H1 (cell line): ENCODE measurements around the gene KRT32. TPM values are rescaled to one million over a fixed set of nuclear protein-coding genes. Genes with fewer than 3 reads are reported as not detected.

Source experiments
- CTCF ChIA-PET: fragments of 300-600 bp; sonication (Branson Sonifier 250); formaldehyde crosslinking; loops from one replicate; lab custom pipeline; 2021; ENCODE audit not compliant: partially characterized antibody; lab: Charles Lee
- POLR2A ChIA-PET: fragments of 300-600 bp; sonication (Branson Sonifier 250); formaldehyde crosslinking; loops from one replicate; lab custom pipeline; 2021; ENCODE audit warnings: inconsistent platforms; ENCODE audit not compliant: partially characterized antibody; lab: Charles Lee
- DNase-seq, 2 experiments: peaks; one replicate each; pipeline versions ENCODE4 v3.0.0 to v3.0.0-alpha.2; 2010 to 2022; ENCODE audit warnings: low spot score in 2 of 2, low read depth in 1 of 2, mixed read lengths in 1 of 2
- FAIRE-seq: peaks from 2 replicates; lab custom pipeline; 2011; peaks lifted over from hg19 to GRCh38; lab: Jason Lieb, UNC
- H2AFZ ChIP-seq: 2 replicates; pipeline ENCODE4 v1.8.1; 2012; ENCODE audit warnings: low read length, inconsistent platforms
- H2AK5ac ChIP-seq: 2 replicates; pipeline ENCODE4 v1.6.1; 2013; ENCODE audit warnings: low read depth, low read length
- H2BK120ac ChIP-seq: replicated peaks from 2 replicates; pipeline ENCODE3; 2013; ENCODE audit warnings: low read depth, low read length, inconsistent platforms
- H2BK12ac ChIP-seq: 2 replicates; pipeline ENCODE4 v1.6.1; 2013; ENCODE audit warnings: low read depth, low read length
- H2BK15ac ChIP-seq: 2 replicates; pipeline ENCODE4 v1.6.1; 2013; ENCODE audit warnings: low read length
- H2BK20ac ChIP-seq: 2 replicates; pipeline ENCODE4 v1.6.1; 2013; ENCODE audit warnings: low read length
- H2BK5ac ChIP-seq: 2 replicates; pipeline ENCODE4 v1.6.1; 2013; ENCODE audit warnings: low read depth, low read length
- H3K14ac ChIP-seq: 2 replicates; pipeline ENCODE4 v1.6.1; 2013; ENCODE audit warnings: inconsistent platforms; ENCODE audit not compliant: insufficient read length
- H3K18ac ChIP-seq: 2 replicates; pipeline ENCODE4 v1.6.1; 2013; ENCODE audit warnings: low read length; ENCODE audit errors: extremely low read depth
- H3K23ac ChIP-seq: 2 replicates; pipeline ENCODE4 v1.6.1; 2013; ENCODE audit warnings: inconsistent platforms; ENCODE audit not compliant: insufficient read length
- H3K23me2 ChIP-seq: 2 replicates; pipeline ENCODE4 v1.6.1; 2013; ENCODE audit warnings: low read depth, low read length
- H3K27ac ChIP-seq: 2 replicates; pipeline ENCODE4 v1.6.1; 2011; ENCODE audit warnings: low read depth, low read length, inconsistent platforms
- H3K27me3 ChIP-seq, 4 experiments: replicated peaks in 1 of 4; 1 replicate in 1 of 4; 2 replicates in 3 of 4; pipeline versions ENCODE4 v1.6.1 to v1.8.1; 2011 to 2013; ENCODE audit warnings: low read length in 3 of 4, mild to moderate bottlenecking in 3 of 4, inconsistent platforms in 2 of 4, mixed read lengths in 2 of 4, moderate library complexity in 1 of 4; ENCODE audit not compliant: control insufficient read depth in 3 of 4, insufficient read depth in 3 of 4; ENCODE audit errors: extremely low read depth in 1 of 4
- H3K36me3 ChIP-seq, 4 experiments: 2 replicates each; pipeline versions ENCODE4 v1.6.1 to v1.8.1; 2011 to 2013; ENCODE audit warnings: mild to moderate bottlenecking in 4 of 4, low read length in 3 of 4, moderate library complexity in 2 of 4, control low read depth in 1 of 4, inconsistent platforms in 1 of 4; ENCODE audit not compliant: insufficient read depth in 4 of 4, control insufficient read depth in 2 of 4
- H3K4ac ChIP-seq: replicated peaks from 2 replicates; pipeline ENCODE3; 2013; ENCODE audit warnings: low read length, low read depth, mixed read lengths, inconsistent platforms; ENCODE audit not compliant: insufficient read length
- H3K4me1 ChIP-seq, 4 experiments: replicated peaks in 1 of 4; 1 replicate in 1 of 4; 2 replicates in 3 of 4; pipeline versions ENCODE4 v1.6.1 to v1.8.1; 2011 to 2013; ENCODE audit warnings: low read length in 3 of 4, inconsistent platforms in 2 of 4, mixed read lengths in 1 of 4; ENCODE audit not compliant: insufficient read depth in 4 of 4, control insufficient read depth in 3 of 4
- H3K4me2 ChIP-seq, 2 experiments: 2 replicates each; pipeline versions ENCODE4 v1.6.1 to v1.8.1; 2011 to 2013; ENCODE audit warnings: low read depth in 2 of 2, low read length in 2 of 2, control low read depth in 1 of 2, inconsistent platforms in 1 of 2, mild to moderate bottlenecking in 1 of 2; ENCODE audit not compliant: insufficient read depth in 1 of 2
- H3K4me3 ChIP-seq, 4 experiments: fragments of 200-600, 300-600 bp in 1 of 4; sonication (generic), shearing (Covaris generic), sonication (Bioruptor Twin) in 1 of 4; 2 replicates each; pipeline versions ENCODE4 v1.5.1 to v1.8.1; 2011 to 2016; ENCODE audit warnings: low read length in 4 of 4, low read depth in 3 of 4, control low read depth in 2 of 4, inconsistent platforms in 2 of 4, mild to moderate bottlenecking in 2 of 4, mixed read lengths in 1 of 4, moderate library complexity in 1 of 4; ENCODE audit not compliant: insufficient read depth in 2 of 4; ENCODE audit errors: extremely low read depth in 1 of 4
- H3K56ac ChIP-seq: replicated peaks from 2 replicates; pipeline ENCODE3; 2013; ENCODE audit warnings: low read depth, mild to moderate bottlenecking, mixed read lengths, low read length, inconsistent platforms; ENCODE audit not compliant: insufficient read length
- H3K79me1 ChIP-seq: 2 replicates; pipeline ENCODE4 v1.6.1; 2013; ENCODE audit warnings: low read depth, low read length, control low read depth
- H3K79me2 ChIP-seq, 2 experiments: 2 replicates each; pipeline versions ENCODE4 v1.6.1 to v1.8.1; 2012 to 2013; ENCODE audit warnings: low read length in 2 of 2, mild to moderate bottlenecking in 2 of 2, inconsistent platforms in 1 of 2; ENCODE audit not compliant: insufficient read depth in 2 of 2, control insufficient read depth in 1 of 2
- H3K9ac ChIP-seq, 4 experiments: replicated peaks in 1 of 4; 1 replicate in 1 of 4; 2 replicates in 3 of 4; pipeline versions ENCODE4 v1.6.1 to v1.8.1; 2011 to 2013; ENCODE audit warnings: low read depth in 3 of 4, low read length in 3 of 4, control low read depth in 2 of 4, mild to moderate bottlenecking in 2 of 4, moderate library complexity in 2 of 4, inconsistent platforms in 1 of 4; ENCODE audit errors: extremely low read depth in 1 of 4
- H3K9me3 ChIP-seq, 2 experiments: 2 replicates each; pipeline versions ENCODE4 v1.6.1 to v1.8.1; 2012 to 2013; ENCODE audit warnings: mild to moderate bottlenecking in 2 of 2, moderate library complexity in 2 of 2, control low read depth in 1 of 2, inconsistent platforms in 1 of 2, low read depth in 1 of 2, low read length in 1 of 2, mixed read lengths in 1 of 2; ENCODE audit not compliant: insufficient read depth in 2 of 2
- H4K20me1 ChIP-seq, 2 experiments: replicated peaks in 1 of 2; 2 replicates each; pipeline versions ENCODE3 to v1.8.1; 2011 to 2013; ENCODE audit warnings: inconsistent platforms in 2 of 2, low read length in 2 of 2, mild to moderate bottlenecking in 1 of 2; ENCODE audit not compliant: insufficient read depth in 2 of 2, control insufficient read depth in 1 of 2
- H4K5ac ChIP-seq: 2 replicates; pipeline ENCODE4 v1.6.1; 2013; ENCODE audit warnings: low read length, low read depth, mixed read lengths, inconsistent platforms; ENCODE audit not compliant: insufficient read length
- H4K8ac ChIP-seq: 2 replicates; pipeline ENCODE4 v1.8.0; 2013; ENCODE audit warnings: mild to moderate bottlenecking, moderate library complexity, low read length, inconsistent platforms; ENCODE audit not compliant: insufficient read depth; ENCODE audit errors: extremely low read depth
- H4K91ac ChIP-seq: replicated peaks from 2 replicates; pipeline ENCODE3; 2013; ENCODE audit warnings: low read length, mixed read lengths, inconsistent platforms; ENCODE audit not compliant: insufficient read length
- POLR2AphosphoS5 ChIP-seq: IDR thresholded peaks from 2 replicates; pipeline ENCODE4 v1.6.1; 2011; ENCODE audit warnings: low read depth, low read length
- RNF2 ChIP-seq: fragments of 200-900, 300-1000 bp; sonication (generic); IDR thresholded peaks from 2 replicates; pipeline ENCODE4 v1.7.1; 2016; ENCODE audit warnings: borderline replicate concordance, low read depth, mild to moderate bottlenecking, antibody characterized with exemption, low read length; ENCODE audit not compliant: poor library complexity, severe bottlenecking; ENCODE audit errors: missing control alignments
- WGBS, 2 experiments: shearing (Covaris generic) in 1 of 2; methylation state at CpG; one replicate each; pipeline versions ENCODE4 v1.1.6 to v1.1.7; 2013 to 2015; ENCODE audit warnings: low lambda C conversion rate in 2 of 2, mixed read lengths in 2 of 2, inconsistent platforms in 1 of 2, low coverage in 1 of 2, missing lambda C conversion rate in 1 of 2; ENCODE audit not compliant: insufficient replicate concordance in 2 of 2, insufficient coverage in 1 of 2, insufficient read length in 1 of 2; ENCODE audit errors: extremely low coverage in 1 of 2, missing lambda C conversion rate in 1 of 2; 5-methylcytosine and 5-hydroxymethylcytosine counted together
- polyA plus RNA-seq, 7 experiments: library from polyadenylated mRNA; depleted of rRNA in 3 of 7; stranded (reverse) in 5 of 7; unstranded in 2 of 7; fragments of >200 nt in 5 of 7; fragments of 200-250 nt in 2 of 7; gene quantifications; 1 replicate in 5 of 7; 2 replicates in 1 of 7; 4 replicates in 1 of 7; pipeline versions ENCODE4 v1.2.1 to v1.2.3, GENCODE V29; 2011 to 2013; ENCODE audit warnings: missing spikeins in 2 of 7, mixed read lengths in 2 of 7
- total RNA-seq: library from RNA; stranded (reverse); fragmentation: NEBNext Ultra II Directional; extraction: Animal tissue kit (Norgen Biotek cat#: 25700); gene quantifications from 2 replicates; pipeline ENCODE4 v1.2.1, GENCODE V29; 2021

The KRT32 gene
- total and polyA plus RNA-seq, 2 of the 8 experiments (the other 6 are each of a cell fraction or from before 2014, with no cell fraction given), result not detected

DNA sequence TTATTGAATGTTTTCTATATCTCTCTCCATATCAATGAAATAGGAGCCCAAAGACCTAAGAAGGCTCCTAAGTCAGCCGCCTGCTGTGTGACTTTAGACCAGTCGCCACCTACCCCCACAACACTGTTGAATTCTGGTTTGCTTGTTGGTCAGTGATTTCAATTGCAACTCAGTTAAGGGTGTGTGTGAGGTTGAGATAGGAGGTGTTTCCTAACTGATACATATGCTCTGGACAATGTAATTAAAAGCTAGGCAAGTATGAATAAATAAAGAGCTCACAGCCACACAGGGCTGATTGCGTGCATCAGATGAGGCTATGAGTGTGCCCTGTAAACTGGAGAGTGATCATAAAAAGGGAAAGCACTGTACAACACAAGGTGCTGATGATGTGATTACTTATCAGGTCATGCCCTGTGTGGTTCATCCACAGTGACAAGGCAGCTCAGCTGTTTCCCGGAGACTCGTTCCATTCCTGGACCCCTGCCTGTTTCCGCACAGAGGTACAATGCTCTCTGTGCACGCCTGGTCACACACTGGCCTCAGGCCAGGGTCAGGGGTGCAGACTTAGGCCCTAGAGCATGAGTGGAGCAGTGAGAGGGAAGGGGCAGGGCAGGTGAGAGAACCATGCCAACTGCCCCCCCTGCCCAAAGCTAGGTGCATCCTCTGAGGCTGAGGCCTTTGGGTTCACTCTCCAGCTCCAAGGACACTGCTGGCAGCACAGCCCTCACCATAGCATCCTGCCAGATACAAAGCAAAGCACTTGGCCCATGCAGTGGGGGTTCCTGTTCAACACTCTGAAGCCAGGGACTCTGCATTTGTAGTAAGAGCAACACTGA, 17.0 kb upstream of the KRT32 start:
- H2AFZ ChIP-seq, result no peak overlapping the region
- no peak overlapping the region for H2BK12ac ChIP-seq
- no peak overlapping the region for H3K27ac ChIP-seq
- H2BK120ac ChIP-seq, result no peak overlapping the region
- H3K79me1 ChIP-seq, result no peaks in the 10 kb centered on the region
- H3K4ac ChIP-seq, result no peak overlapping the region
- no peaks in the 10 kb centered on the region for H3K23me2 ChIP-seq
- H3K4me3 ChIP-seq, result no peak overlapping the region
- no peak for FAIRE-seq
- H3K79me2 ChIP-seq, result no peaks in the 10 kb centered on the region
- no peak overlapping the region for H2AK5ac ChIP-seq
- H3K9me3 ChIP-seq, result no peaks in the 10 kb centered on the region
- no peak overlapping the region for H3K56ac ChIP-seq
- H3K9ac ChIP-seq, result no peak overlapping the region
- no peaks in the 10 kb centered on the region; a peak in 2 of 7 replicates for H3K4me1 ChIP-seq
- H3K14ac ChIP-seq, result no peak overlapping the region
- no peak overlapping the region for H3K4me2 ChIP-seq
- H3K23ac ChIP-seq, result no peak overlapping the region
- peaks cover 0 to 12% (median 6%) of the 10 kb centered on the region in 4 experiments; a peak in 6 of 7 replicates for H3K27me3 ChIP-seq
- H2BK15ac ChIP-seq, result no peak overlapping the region
- ChIA-PET POLR2A (interaction anchor here (1.8 to 2.0 kb wide), 2 partner anchors 38 to 44 kb away, joined by 4 to 7 read pairs; partner anchors contain the start of gene KRT19), CTCF (interaction anchor here (0.6 to 33.9 kb wide), 20 partner anchors 9 to 1121 kb away, joined by 3 to 427 read pairs (median 4); partner anchors contain the start of gene KRT36)
- no peak overlapping the region for H2BK5ac ChIP-seq
- no peak overlapping the region for H4K91ac ChIP-seq
- no peak overlapping the region for H4K5ac ChIP-seq
- H4K8ac ChIP-seq, result no peak overlapping the region
- H2BK20ac ChIP-seq, result no peak overlapping the region
- no peaks in the 10 kb centered on the region for H4K20me1 ChIP-seq
- WGBS, 2 experiments, result 89% methylated on average over 7 of the region's 7 CpGs; no CpG with 5 or more reads in 1 of the 2 experiments
- no peaks in the 10 kb centered on the region for H3K36me3 ChIP-seq
- DNase-seq, result no peak
- no peak overlapping the region for H3K18ac ChIP-seq
- TF ChIP-seq RNF2 (no peak), POLR2AphosphoS5 (no peak)
